DMS53 (cell line): ENCODE results near the gene EIF4A2.

Experiments used
- DNase-seq: peaks from one replicate; lab custom pipeline; 2025; lab: John Stamatoyannopoulos, UW

Gene EIF4A2

GRCh38 chr3:186818956-186819355 lies 35.6 kb downstream of the EIF4A2 start:
- DNase-seq, result no peak

DNA sequence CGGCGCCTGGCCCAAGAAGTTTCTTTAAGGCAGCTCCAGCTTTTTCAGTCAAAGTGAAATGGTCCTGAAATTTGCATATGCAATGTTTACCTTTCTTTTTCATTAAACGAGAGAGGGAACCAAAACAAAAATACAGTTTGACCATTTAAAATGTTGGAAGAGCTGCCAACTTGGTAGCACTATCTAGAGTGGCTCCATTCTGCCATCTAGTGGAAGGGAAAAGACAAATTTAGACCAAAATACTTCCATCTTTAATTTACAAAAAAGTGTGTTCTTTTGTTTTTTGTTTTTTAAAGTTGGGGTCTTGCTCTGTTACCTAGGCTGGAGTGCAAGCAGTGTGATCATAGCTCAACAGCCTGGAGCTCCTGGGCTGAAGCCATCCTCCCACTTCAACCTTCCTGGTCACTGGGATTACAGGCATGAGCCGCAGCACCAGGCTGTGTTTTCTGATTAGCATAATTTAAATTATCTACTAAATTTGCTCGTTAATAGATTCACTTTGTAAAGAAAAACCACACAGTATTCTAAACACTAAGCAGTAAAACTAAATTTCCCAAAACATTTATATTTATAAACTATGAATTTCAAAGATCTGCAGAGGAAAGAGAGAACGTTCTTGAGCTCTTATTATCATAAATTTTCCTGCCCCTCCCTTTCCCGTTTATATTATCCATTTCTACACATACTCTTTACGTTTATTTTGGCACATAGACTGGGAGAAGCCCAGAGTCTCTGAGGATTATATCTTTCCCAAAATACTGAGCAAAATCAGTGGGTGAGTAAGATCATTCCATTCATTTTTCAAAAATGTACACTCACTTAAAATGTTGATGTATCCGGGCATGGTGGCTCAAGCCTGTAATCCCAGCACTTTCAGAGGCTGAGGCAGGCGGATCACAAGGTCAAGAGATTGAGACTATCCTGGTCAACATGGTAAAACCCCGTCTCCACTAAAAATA lies 38.3 kb downstream of the EIF4A2 start:
- DNase-seq, result peak; percentile 66

DNA sequence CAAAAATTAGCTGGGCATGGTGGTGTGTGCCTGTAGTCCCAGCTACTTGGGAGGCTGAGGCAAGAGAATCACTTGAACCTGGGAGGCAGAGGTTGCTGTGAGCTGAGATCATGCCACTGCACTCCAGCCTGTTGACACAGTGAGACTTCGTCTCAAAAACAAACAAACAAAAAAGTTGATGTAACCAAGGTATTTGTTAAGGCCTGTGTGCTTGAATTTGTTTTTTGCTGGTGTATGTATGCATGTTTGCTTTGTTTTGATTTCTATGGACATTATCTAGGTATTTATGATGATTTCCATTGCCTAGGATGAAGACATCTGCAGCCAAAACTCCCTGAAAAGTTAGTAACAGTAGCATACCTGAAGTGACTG lies 39.0 kb downstream of the EIF4A2 start:
- peak; percentile 8 for DNase-seq

GRCh38 chr3:186823386-186823785 lies 40.0 kb downstream of the EIF4A2 start:
- no peak for DNase-seq

- DNase-seq, result no peak
These were observed 41.2 kb downstream of the EIF4A2 start for GRCh38 chr3:186824430-186825139.

DNA sequence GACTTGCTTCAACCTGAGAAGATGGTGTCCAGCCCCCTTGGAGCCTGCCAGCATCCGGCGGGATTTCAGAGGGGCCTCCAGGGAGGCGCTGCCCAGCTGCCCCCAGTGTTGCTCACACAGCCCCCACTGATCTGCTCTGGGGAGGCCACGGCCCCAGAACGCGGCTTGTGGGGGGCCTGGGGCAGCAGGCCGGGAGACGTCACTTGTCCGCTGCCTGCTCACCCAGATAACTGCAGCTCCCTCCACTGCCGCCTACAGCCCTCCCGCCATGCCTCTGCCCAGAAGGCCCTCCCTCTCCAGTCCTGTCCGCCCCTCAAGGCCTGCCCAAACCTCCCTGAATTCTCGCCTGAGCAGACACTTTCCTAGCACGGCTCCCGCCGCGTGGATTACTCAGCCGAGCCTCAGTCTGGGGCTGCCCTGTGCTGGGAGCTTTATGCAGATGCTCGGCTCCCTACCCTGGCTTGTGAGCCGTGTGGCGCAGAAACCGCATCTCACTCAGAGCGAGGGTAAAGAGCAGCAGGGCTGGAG lies 42.0 kb downstream of the EIF4A2 start:
- DNase-seq, result peak; percentile 24

GRCh38 chr3:186825872-186826409 lies 42.6 kb downstream of the EIF4A2 start:
- no peak for DNase-seq

DNA sequence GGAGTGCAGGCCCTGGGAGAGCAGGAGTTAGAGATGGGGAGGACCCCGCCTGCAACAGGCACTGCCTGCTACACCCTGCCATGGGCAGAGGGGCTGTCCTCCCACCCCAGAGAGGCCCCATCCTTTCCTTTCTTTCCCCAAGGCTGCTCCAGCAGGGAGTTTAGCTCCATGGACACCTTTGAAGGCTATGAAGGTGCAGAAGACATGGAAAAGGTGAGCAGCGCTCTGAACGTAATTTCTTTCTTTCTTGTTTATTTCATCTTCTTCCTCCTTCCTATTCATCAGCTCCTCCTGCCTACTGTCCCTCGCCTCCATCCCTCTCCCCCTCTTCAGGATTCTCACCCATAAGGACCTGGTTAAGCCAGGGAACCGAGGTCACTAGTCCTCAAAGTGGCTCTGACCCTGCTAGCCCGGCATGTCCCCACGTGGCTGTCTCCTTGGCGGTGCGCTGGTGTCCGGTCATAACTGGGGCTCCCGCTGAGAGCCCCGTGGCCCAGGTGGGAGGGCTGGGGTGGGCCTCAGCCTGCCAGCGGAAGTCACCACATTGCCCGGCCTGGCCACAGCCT lies 43.1 kb downstream of the EIF4A2 start:
- DNase-seq, result peak; percentile 50

GRCh38 chr3:186826976-186827857 lies 43.8 kb downstream of the EIF4A2 start:
- peak; percentile 90 for DNase-seq

DNA sequence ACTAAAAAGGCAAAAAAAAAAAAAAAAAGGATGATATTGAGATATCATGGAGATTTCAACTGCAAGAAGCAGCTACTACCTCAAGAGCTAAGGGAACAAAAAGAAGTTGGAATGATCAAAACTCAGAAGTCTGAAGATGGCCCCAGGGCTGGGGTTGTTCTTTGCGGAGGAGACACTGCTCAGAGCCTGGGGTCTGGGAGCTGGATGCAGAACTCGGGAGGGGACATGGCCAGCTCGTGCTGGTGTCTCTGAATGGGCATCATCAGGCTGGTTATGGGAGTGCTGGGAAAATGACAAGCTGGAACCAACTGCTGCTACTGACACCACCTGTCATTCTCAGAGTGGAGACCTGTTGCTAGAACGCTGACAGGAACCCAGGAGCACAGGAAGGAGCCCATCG lies 45.0 kb downstream of the EIF4A2 start:
- peak; percentile 45 for DNase-seq

DNA sequence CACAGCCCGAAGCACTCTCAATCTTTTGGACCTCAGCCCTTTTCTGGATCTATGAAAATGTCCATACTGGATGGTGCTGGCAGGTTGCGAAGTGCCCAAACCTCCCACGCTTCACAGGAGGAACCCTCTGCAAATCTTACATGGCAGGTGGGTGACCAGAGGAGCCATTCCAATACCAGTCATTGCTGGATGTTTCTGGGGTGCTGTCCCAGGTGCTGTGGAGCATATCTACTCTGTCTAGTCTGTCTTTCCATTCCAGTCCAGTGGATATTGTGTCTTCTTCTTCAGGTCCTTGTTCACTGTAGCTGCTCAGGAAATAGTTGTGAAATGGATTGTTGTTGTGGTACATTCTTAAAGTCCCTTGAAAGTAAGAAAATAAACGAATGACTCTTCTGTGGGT lies 48.4 kb downstream of the EIF4A2 start:
- no peak for DNase-seq

- no peak for DNase-seq
These were observed 48.9 kb downstream of the EIF4A2 start for GRCh38 chr3:186832276-186832675.
